Fibroblast of pulmonary artery (primary cell): Measurements from ENCODE around the gene DLG1.

Source experiments
- DNase-seq: peaks from one replicate; pipeline ENCODE4 v3.0.0-alpha.2; 2010; ENCODE audit warnings: low read depth
- H3K4me3 ChIP-seq: replicated peaks from 2 replicates; pipeline ENCODE4 v1.5.1; 2011; ENCODE audit warnings: low read depth, mild to moderate bottlenecking, control low read depth, low read length, moderate library complexity
- TF ChIP-seq, protein P1 (sequence below): IDR thresholded peaks from 2 replicates; pipeline ENCODE4 v1.5.1; 2011; ENCODE audit warnings: mild to moderate bottlenecking, control low read depth, low read length, inconsistent platforms; ENCODE audit errors: missing control alignments

Gene DLG1

DNA sequence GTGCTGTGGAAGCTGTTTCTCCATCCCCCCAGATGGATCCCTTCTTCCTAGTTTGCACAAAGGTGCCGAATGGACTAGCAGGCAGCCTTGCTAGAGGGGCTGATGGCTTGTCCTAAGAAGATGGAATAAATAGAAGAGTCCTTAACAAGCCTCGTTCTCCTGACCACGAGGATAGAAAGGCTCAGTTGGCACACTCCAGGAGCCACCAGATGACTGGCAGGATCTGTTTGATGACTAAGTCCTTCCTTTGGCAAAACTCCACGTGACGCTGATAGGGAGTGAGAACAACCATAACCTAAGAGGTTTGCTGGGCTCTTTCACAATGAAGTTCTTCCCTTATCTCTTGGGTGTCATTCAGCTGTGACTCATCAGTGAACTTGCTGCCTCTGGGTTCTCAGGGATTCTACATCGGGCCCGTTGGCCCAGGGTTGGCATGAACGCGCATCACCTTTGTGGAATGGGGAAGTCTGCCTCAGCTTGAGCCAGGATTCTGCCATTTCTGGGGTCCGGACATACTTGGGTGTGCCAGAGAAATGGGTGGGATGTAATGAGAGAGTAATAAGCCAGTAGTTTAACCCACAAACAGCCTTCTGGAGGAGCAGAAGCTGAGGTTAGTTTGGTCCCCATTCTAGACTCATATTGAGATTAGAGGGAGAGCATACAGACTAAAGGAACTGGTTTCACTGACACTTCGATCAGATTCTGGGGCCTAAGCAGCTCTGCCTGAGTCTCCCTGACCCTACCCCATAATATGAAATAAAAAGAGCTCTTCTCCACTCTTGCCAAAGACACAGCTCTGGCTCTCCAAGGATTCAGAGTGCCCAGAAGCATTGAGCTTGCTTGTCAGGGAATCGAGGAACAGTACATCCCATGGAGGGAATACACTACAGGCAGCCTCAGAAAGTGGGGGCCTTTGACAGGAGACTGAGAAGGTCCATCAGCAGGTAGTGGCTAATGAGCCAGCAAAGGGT is 266.8 kb downstream of the DLG1 start:
- peak; percentile 100 for DNase-seq
- no peak overlapping the region for H3K4me3 ChIP-seq
- TF ChIP-seq, protein P1, sequence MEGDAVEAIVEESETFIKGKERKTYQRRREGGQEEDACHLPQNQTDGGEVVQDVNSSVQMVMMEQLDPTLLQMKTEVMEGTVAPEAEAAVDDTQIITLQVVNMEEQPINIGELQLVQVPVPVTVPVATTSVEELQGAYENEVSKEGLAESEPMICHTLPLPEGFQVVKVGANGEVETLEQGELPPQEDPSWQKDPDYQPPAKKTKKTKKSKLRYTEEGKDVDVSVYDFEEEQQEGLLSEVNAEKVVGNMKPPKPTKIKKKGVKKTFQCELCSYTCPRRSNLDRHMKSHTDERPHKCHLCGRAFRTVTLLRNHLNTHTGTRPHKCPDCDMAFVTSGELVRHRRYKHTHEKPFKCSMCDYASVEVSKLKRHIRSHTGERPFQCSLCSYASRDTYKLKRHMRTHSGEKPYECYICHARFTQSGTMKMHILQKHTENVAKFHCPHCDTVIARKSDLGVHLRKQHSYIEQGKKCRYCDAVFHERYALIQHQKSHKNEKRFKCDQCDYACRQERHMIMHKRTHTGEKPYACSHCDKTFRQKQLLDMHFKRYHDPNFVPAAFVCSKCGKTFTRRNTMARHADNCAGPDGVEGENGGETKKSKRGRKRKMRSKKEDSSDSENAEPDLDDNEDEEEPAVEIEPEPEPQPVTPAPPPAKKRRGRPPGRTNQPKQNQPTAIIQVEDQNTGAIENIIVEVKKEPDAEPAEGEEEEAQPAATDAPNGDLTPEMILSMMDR, result no peak

DNA sequence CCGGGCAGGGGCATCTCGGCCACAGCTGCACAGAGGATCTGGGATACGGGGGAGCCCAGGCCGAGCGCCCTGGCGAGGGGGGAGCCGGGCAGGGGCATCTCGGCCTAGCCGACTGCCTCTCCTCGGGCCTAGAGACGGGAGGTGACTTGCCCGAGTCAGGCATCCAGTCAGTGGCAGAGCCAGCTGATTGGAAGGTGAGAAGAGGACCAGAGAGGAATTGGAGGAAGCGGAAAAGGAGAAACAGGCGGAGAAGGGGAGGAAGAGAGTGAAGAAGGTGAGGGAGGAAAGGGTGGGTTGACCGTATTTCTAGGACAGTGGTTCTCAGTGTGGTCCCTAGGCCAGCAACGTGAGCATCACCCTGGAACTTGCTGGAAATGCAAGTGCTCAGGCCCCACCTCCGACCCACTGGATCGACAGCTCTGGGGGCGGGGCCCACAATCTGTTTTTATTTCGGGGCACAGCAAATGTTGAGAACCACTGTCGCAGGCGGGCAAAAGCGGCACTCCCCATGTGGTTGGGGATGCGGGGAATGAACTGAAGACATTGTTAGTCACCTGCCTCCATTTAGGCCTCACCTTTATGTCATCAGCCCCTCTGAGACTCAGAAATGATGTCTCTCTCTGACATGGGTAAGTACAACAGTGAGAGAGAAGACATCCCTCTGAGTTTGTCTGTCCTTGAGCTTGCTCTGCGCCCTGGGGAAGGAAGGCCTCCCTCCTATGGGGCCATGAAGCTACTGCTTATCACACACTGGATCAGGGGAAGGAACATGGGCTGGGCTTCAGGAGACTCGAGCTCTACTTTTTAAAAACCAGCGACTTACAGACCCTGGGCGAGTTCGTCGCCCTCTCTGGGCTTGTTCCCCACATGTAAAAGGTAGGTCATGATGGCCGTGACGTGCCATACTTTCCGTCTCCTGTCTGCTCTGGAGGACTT is 267.8 kb downstream of the DLG1 start:
- TF ChIP-seq, protein P1, result no peak
- DNase-seq, result no peak
- no peak overlapping the region for H3K4me3 ChIP-seq

DNA sequence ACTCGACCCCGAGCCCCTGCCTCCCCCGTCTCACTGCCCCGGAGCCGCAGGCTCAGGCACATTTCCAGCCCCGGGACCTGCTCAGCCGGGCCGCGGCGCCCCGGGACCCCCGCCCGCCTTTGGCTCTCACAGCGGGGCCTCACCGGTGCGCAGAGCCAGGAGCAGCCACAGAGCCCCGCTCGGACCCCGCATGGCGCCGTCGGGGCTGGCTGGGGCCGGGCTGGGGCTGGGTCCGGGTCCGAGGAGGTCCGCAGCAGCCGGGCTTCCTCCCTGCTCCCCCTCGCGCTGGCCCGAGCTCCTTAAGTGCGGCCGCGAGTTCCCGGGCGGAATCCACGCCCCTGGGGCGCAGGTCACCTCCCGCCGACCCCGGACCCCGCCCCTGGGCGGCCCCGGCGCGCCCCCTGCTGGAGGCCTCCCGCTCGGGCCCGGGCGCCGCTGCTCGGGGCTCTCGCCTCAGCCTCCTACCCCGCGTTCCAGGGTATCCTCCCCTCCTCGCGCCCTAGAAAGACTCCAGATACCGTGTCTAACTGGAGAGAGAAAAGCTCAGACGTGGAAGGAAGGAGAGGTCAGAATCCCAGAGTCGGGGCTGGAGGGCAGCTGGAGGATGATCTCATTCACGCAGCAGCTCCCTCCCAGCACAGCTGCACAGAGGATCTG is 268.8 kb downstream of the DLG1 start, which contains the start of gene MELTF:
TSS of gene MELTF (minus strand) at position 307 of the 657 bp plus-strand sequence. CDS start at position 192, 115 bp downstream.
- peak within 1 kb of the TSS; percentile 51 for H3K4me3 ChIP-seq
- DNase-seq, result peak; percentile 74
- TF ChIP-seq, protein P1, result peak; percentile 26

DNA sequence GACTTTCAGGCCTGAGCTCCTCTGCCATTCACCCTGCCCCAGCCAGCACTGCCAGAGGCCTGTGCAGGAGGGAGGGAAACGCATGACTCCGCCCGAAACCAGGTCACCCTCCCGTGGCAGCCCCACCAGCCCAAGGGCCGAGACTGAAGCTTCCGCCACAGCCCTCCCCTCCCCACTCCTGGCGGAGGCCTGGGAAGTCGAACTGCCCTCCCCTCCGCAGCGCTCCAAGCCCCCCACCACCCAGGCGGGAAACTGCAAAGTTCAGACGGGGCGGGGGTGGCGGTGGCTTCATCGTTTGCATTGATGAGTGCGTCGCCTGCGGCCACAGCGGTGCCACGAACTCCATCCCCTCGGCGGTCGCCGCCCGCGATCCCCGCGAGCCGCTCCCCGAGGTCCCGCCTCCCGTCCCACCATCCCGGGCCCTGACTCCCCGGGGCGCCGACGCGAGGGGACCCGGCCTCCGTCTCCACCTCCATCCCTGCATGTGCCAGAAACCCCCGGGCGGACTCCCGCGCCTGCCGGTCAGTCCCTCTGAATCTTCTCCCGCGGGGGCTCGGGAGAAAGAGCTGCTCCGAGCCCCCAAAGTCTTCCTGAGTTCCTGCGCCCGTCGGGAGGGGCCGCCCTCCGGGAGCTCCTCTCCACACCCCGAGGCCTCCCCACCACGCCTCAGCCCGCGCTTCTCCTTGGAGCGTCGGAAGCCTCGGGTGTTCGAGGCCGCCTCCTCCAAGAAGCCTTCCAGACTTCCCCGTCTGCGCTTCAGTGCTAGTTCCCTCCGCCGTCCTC is 269.5 kb downstream of the DLG1 start:
- H3K4me3 ChIP-seq, result peak overlapping the region; percentile 51
- no peak for DNase-seq

DNA sequence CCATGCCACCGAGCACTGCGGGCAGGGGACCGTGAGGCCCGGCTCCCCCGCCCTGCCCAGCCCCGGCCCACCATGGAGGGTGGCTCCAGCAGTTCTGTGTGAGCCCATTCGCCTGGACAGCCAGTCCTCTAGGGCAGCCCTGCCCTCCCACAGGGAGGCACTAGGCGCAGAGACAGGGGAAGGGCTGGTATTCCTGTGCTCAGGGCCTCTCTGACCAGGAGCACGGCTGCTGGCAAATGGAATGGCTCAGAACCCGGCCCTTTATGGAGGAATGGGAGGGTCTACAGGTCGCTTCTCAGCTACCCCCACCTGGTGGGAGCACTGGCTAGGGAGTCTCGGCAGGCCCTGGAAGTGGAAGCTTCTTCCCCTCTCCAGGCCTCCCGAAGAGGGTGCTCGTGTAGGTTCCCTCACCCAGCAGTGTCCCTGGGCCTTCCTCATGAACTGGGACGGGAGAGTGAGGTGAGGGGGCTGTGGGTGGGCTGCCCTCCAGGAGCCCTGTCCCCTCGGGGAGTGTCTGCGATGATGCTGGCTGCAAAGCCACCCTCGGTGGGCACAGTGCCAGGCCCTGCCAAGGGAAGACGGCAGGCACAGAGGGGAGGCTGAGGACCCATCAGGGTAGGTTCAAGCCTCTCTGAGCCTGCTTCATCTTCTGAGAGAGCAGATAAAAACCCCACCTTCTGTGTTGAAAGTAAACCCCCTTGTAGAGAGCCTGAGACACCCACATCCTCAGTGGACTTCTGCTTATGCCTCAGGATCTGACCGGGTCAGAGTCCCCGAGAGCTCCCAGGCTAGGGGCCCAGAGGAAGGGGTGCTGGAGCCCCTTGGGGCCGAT is 270.3 kb downstream of the DLG1 start:
- TF ChIP-seq, protein P1, result no peak
- H3K4me3 ChIP-seq, result peak overlapping the region; percentile 51
- no peak for DNase-seq

More for the DNA sequence above, 269.5 kb downstream of the DLG1 start:
- TF ChIP-seq, protein P1, result no peak
